ENCODE measurements around the gene YPEL1. TPM values are rescaled to one million over a fixed set of nuclear protein-coding genes. Genes with fewer than 3 reads are reported as not detected.

YPEL1 gene
- total and polyA plus RNA-seq, 2 of the 8 experiments (the other 6 are each of a cell fraction or from before 2014, with no cell fraction given): 6.0 to 6.7 TPM

- no peak for TF ChIP-seq CHD7 (IDR thresholded peaks at IDR 0.05; ENCODE audit: insufficient replicate concordance, low read length)
- no peak for TF ChIP-seq E2F6 (IDR thresholded peaks at IDR 0.05)
- TF ChIP-seq TEAD4 (IDR thresholded peaks at IDR 0.05; ENCODE audit: low read depth, low read length): no peak
- TF ChIP-seq KDM4A (IDR thresholded peaks at IDR 0.05; ENCODE audit: low read depth, low read length, severe bottlenecking): no peak
- no peak for TF ChIP-seq MAX (IDR thresholded peaks at IDR 0.05)
- TF ChIP-seq ATF2 (IDR thresholded peaks at IDR 0.05; ENCODE audit: low read length): no peak
- TF ChIP-seq HDAC2 (IDR thresholded peaks at IDR 0.05; ENCODE audit: borderline replicate concordance in 1 of 2, low read depth in 2 of 2, low read length in 2 of 2): no peak
These were observed 34.1 kb downstream of the YPEL1 start (continued) for GRCh38 chr22:21701384-21701971.

Measured in H1 (cell line).